ENCODE data around the gene ARHGAP1.

ARHGAP1 gene

DNA sequence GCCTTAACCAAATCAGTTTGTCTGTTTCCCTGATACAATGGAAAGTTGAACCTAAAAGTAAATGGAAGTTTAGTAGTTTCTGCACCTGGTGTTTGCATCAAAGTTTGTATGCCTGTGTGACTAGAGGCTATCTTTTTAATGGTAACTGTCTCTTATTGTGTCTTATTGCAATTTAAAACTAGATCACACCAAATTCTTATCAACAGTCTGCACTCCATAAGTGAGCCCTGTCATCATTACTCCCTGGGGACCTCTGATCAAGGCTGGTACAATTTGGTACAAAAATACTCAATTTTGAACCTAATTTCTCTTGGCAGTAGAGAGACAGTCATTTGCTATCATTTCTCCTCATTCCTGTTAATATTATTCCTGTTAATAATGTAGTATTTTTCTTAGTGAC lies 38.1 kb downstream of the ARHGAP1 start:
- Histone ChIP-seq H3K27me3 (no peaks in the 10 kb centered on the region), H3K36me3 (no peaks in the 10 kb centered on the region), H3K4me3 (ENCODE audit: low read depth, low read length) (no peak overlapping the region), H3K9me3 (no peaks in the 10 kb centered on the region), H3K4me1 (no peaks in the 10 kb centered on the region)
- TF ChIP-seq, protein P1, sequence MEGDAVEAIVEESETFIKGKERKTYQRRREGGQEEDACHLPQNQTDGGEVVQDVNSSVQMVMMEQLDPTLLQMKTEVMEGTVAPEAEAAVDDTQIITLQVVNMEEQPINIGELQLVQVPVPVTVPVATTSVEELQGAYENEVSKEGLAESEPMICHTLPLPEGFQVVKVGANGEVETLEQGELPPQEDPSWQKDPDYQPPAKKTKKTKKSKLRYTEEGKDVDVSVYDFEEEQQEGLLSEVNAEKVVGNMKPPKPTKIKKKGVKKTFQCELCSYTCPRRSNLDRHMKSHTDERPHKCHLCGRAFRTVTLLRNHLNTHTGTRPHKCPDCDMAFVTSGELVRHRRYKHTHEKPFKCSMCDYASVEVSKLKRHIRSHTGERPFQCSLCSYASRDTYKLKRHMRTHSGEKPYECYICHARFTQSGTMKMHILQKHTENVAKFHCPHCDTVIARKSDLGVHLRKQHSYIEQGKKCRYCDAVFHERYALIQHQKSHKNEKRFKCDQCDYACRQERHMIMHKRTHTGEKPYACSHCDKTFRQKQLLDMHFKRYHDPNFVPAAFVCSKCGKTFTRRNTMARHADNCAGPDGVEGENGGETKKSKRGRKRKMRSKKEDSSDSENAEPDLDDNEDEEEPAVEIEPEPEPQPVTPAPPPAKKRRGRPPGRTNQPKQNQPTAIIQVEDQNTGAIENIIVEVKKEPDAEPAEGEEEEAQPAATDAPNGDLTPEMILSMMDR (IDR thresholded peaks at IDR 0.05; ENCODE audit: low read depth, low read length) = no peak
- DNase-seq = no peak

- H3K36me3 ChIP-seq = no peaks in the 10 kb centered on the region
- no peaks in the 10 kb centered on the region for H3K9me3 ChIP-seq
- H3K27me3 ChIP-seq = no peaks in the 10 kb centered on the region
- DNase-seq = no peak
- TF ChIP-seq, protein P1 (IDR thresholded peaks at IDR 0.05; ENCODE audit: low read depth, low read length) = no peak
- H3K4me3 ChIP-seq (ENCODE audit: low read depth, low read length) = no peak overlapping the region
- H3K4me1 ChIP-seq = no peaks in the 10 kb centered on the region
These were observed 38.6 kb downstream of the ARHGAP1 start for GRCh38 chr11:46661836-46662235.

GRCh38 chr11:46659908-46660307 lies 40.5 kb downstream of the ARHGAP1 start:
- no peak for DNase-seq
- Histone ChIP-seq H3K4me1 (no peaks in the 10 kb centered on the region), H3K27me3 (no peaks in the 10 kb centered on the region), H3K4me3 (ENCODE audit: low read depth, low read length) (no peak overlapping the region), H3K9me3 (no peaks in the 10 kb centered on the region), H3K36me3 (no peaks in the 10 kb centered on the region)
- TF ChIP-seq, protein P1 (IDR thresholded peaks at IDR 0.05; ENCODE audit: low read depth, low read length) = no peak

DNA sequence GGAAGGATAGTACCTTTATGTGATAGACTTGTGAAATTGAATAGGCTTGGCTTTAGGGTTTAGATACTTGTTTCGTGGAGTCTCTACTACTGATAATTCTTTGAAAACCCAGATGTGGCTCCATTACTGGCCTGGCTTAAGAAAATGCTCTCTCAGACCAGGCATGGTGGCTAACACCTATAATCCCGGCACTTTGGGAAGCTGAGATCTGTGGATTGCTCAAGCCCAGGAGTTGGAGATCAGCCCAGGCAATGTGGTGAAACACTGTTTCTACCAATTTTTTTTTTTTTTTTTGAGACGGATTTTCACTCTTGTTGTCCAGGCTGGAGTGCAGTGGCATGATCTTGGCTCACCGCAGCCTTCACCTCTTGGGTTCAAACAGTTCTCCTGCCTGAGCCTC lies 42.2 kb downstream of the ARHGAP1 start:
- no peaks in the 10 kb centered on the region for H3K9me3 ChIP-seq
- no peak overlapping the region for H3K4me3 ChIP-seq (ENCODE audit: low read depth, low read length)
- DNase-seq = no peak
- no peaks in the 10 kb centered on the region for H3K27me3 ChIP-seq
- TF ChIP-seq, protein P1 (IDR thresholded peaks at IDR 0.05; ENCODE audit: low read depth, low read length) = no peak
- no peaks in the 10 kb centered on the region for H3K4me1 ChIP-seq
- H3K36me3 ChIP-seq = no peaks in the 10 kb centered on the region

- H3K4me1 ChIP-seq = no peaks in the 10 kb centered on the region
- no peaks in the 10 kb centered on the region for H3K36me3 ChIP-seq
- TF ChIP-seq, protein P1 (IDR thresholded peaks at IDR 0.05; ENCODE audit: low read depth, low read length) = no peak
- H3K27me3 ChIP-seq = no peaks in the 10 kb centered on the region
- no peak for DNase-seq
- H3K9me3 ChIP-seq = no peaks in the 10 kb centered on the region
- H3K4me3 ChIP-seq (ENCODE audit: low read depth, low read length) = no peak overlapping the region
These were observed 43.2 kb downstream of the ARHGAP1 start for GRCh38 chr11:46657186-46657585.

DNA sequence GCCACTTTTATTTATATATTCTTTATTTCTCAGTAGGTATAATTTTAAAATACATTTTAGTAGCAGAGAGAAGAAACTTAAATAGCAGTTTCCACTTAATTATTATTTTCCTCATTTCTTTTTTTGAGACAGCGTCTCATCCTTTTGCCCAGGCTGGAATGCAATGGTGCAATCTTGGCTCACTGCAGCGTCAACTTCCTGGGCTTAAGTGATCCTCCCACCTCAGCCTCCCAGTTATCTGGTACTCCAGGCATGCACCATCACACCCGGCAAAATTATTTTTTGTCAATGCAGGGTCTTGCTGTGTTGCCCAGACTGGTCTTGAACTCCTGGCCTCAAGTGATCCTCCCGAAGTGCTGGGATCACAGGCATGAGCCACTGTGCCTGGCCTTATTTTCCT lies 44.8 kb downstream of the ARHGAP1 start:
- Histone ChIP-seq H3K27me3 (no peaks in the 10 kb centered on the region), H3K9me3 (no peaks in the 10 kb centered on the region), H3K36me3 (no peaks in the 10 kb centered on the region), H3K4me3 (ENCODE audit: low read depth, low read length) (no peak overlapping the region), H3K4me1 (no peaks in the 10 kb centered on the region)
- TF ChIP-seq, protein P1 (IDR thresholded peaks at IDR 0.05; ENCODE audit: low read depth, low read length) = no peak
- no peak for DNase-seq

All from BE2C (cell line).